ENCODE measurements around the gene UNC50.
"Not testable (repeated sequence)": the region's sequence is repeated elsewhere in the genome, so short reads cannot be mapped to it uniquely, and the experiment has no call there.

Gene UNC50

DNA sequence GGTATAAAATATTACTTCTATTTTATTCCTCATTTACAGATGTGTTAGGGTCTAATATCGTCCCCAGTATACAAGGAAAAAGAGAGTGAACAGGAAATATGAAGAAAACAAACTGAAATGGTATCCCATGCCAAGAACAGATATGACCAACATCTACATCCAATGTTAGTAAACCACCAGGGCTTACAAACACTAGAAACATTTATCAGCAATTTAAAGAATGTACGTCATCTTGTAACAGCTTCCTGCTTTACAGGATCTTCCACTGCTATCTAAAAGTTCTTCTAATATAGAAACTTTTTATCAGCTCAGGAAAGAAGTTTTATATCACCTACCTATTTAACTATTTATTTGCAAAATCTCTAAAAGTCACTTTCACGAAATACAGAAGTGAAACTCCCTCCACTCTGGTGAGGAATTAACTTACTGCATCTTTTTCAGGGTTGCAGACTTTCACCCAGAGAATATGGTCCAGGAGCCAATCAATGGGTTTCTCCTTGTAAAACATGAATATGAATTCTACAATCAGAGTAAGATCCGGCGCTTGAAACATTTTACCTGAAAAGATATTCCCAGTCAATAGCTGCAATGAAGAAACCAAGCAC, 35.2 kb downstream of the UNC50 start:
- H3K27me3 Mint-ChIP-seq: no peaks in the 10 kb centered on the region
- peaks cover 11% of the 10 kb centered on the region for H3K4me1 Mint-ChIP-seq
- no peaks in the 10 kb centered on the region for H3K9me3 Mint-ChIP-seq
- H3K36me3 Mint-ChIP-seq (ENCODE audit: insufficient read depth): peaks cover 68% of the 10 kb centered on the region
- ATAC-seq (replicated peaks; ENCODE audit: extremely low read depth, poor library complexity, severe bottlenecking): no peak
- no peak overlapping the region for H3K4me3 Mint-ChIP-seq
- peak overlapping the region; percentile 44 for H3K27ac Mint-ChIP-seq (ENCODE audit: low read depth)
- DNase-seq (ENCODE audit: low spot score in 2 of 2): no peak

DNA sequence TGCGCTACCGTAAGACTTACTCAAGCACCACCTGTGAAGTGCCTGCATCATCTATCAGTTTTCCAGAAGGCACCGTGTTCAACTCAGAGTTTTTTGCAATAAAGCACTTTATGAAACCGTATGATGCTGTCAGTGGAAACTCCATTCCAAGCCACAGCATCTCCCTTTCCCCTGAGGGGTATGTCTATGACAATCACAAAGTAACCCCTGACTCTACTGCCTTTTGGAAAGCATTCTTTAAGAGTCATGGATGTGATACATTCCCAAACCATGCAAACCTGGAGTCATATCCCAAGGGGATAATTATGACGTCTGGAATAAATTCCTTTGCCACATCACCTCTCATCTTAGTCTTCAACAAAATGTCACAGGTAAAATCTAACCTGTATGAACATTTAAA, 39.2 kb downstream of the UNC50 start:
- H3K9me3 Mint-ChIP-seq: no peaks in the 10 kb centered on the region
- no peak overlapping the region for H3K4me3 Mint-ChIP-seq
- DNase-seq (ENCODE audit: low spot score in 2 of 2): no peak
- H3K36me3 Mint-ChIP-seq (ENCODE audit: insufficient read depth): peaks cover 63% of the 10 kb centered on the region
- ATAC-seq (replicated peaks; ENCODE audit: extremely low read depth, poor library complexity, severe bottlenecking): no peak
- no peaks in the 10 kb centered on the region for H3K27me3 Mint-ChIP-seq
- H3K27ac Mint-ChIP-seq (ENCODE audit: low read depth): no peak overlapping the region
- peaks cover 44% of the 10 kb centered on the region for H3K4me1 Mint-ChIP-seq

DNA sequence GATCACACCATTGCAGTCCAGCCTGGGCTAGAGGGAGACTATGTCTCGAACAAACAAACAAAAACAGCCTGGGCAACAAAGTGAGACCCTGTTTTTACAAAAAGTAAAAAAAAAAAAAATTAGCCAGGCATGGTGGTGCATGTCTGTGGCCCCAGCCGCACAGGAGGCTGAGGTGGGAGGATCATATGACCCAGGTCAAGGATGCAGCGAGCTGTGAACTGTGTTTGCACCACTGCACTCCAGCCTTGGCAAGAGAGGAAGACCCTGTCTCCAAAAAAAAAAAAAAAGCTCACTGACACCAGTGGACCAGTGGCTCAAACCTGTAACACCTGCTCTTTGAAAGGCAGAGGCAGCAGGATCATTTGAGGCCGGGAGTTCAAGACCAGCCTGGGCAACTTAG, 40.1 kb downstream of the UNC50 start:
- H3K4me3 Mint-ChIP-seq: no peak overlapping the region
- H3K27me3 Mint-ChIP-seq: no peaks in the 10 kb centered on the region
- peaks cover 52% of the 10 kb centered on the region for H3K4me1 Mint-ChIP-seq
- no peaks in the 10 kb centered on the region for H3K9me3 Mint-ChIP-seq
- peaks cover 66% of the 10 kb centered on the region for H3K36me3 Mint-ChIP-seq (ENCODE audit: insufficient read depth)
- ATAC-seq (replicated peaks; ENCODE audit: extremely low read depth, poor library complexity, severe bottlenecking) (no peak), DNase-seq (ENCODE audit: low spot score in 2 of 2) (no peak)
- peak overlapping the region; percentile 98 for H3K27ac Mint-ChIP-seq (ENCODE audit: low read depth)

DNA sequence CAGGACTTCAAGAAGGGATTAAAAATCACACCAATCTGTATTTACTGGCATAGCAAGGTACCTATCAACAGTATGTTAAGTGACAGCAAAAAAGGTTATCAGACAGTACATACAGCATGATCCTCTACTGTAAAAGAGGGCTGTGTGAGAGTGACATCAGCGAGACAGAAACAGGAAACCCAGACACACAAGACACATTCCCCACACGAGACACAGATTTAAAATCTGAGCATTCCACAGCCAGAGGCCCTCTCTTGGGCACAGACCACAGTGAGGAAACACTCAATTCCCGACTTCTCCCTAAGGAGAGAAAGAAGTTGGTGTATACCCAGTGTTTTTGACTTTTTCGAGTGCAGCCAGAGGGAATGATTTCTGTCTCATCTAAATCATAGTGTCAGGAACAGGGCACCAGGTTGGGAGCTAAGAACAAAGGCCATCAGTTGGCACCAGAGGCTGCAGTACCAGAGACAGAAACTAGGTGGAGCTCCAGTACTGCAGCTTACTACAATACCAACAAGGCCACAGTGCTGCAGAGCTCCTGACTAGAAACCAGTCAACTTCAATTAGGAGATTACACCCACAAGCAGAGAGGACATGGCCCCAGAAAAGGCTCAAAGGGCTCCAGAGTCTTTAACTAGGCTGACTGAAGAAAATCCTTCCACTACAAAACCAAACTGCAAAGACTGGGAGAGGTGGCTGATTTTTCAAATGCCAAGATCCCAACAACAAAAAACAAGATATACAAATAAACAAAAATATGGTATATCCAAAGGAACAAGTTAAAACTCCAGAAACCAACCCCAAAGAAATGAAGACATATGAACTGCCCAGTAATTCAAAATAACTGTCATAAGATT, 41.0 kb downstream of the UNC50 start:
- H3K9me3 Mint-ChIP-seq: no peaks in the 10 kb centered on the region
- peaks cover 63% of the 10 kb centered on the region for H3K36me3 Mint-ChIP-seq (ENCODE audit: insufficient read depth)
- peaks cover 61% of the 10 kb centered on the region for H3K4me1 Mint-ChIP-seq
- peak overlapping the region; percentile 98 for H3K27ac Mint-ChIP-seq (ENCODE audit: low read depth)
- ATAC-seq (replicated peaks; ENCODE audit: extremely low read depth, poor library complexity, severe bottlenecking): peak; percentile 89
- DNase-seq (ENCODE audit: low spot score in 2 of 2): peak; percentile 81
- H3K4me3 Mint-ChIP-seq: peak overlapping the region; percentile 26
- H3K27me3 Mint-ChIP-seq: no peaks in the 10 kb centered on the region

DNA sequence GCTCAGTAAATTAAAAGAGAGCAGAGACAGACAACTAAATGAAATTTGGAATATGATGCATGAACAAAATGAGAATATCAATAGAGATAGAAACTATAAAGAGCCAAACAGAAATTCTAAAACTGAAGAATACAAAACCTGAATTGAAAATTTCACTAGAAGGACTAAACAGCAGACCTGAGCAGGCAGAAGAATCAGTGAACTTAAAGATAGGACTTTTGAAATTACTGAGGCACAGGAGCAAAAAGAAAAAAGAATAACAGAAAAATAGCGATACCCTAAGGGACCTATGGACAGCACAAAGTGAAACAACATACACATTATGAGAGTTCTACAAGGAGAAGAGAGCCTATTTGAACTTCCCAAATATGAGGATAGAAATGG, 41.6 kb downstream of the UNC50 start:
- Mint-ChIP-seq H3K9me3 (no peaks in the 10 kb centered on the region), H3K4me1 (peaks cover 67% of the 10 kb centered on the region), H3K27me3 (no peaks in the 10 kb centered on the region), H3K4me3 (peak overlapping the region; percentile 26), H3K36me3 (ENCODE audit: insufficient read depth) (peaks cover 63% of the 10 kb centered on the region), H3K27ac (ENCODE audit: low read depth) (peak overlapping the region; percentile 98)
- DNase-seq (ENCODE audit: low spot score in 2 of 2) (no peak), ATAC-seq (replicated peaks; ENCODE audit: extremely low read depth, poor library complexity, severe bottlenecking) (no peak)

DNA sequence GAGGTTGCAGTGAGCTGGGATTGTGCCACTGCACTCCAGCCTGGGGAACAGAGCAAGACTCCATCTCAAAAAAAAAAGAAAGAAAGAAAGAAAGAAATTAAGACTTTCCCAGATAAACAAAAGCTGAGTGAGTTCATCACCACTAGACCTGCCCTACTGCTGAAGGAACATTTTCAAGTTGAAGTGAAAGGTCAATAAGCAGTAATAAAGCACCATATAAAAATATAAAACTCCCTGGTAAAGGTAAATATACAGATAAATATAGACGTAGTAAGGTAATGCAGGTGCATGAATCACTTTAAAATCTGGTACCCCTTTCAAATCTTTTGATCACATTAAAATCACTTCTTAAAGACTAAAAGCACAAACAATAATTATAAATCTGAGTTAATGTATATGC, 42.6 kb downstream of the UNC50 start:
- peak overlapping the region; percentile 98 for H3K27ac Mint-ChIP-seq (ENCODE audit: low read depth)
- DNase-seq (ENCODE audit: low spot score in 2 of 2): no peak
- H3K36me3 Mint-ChIP-seq (ENCODE audit: insufficient read depth): peaks cover 63% of the 10 kb centered on the region
- no peaks in the 10 kb centered on the region for H3K27me3 Mint-ChIP-seq
- peak overlapping the region; percentile 8 for H3K4me3 Mint-ChIP-seq
- peaks cover 67% of the 10 kb centered on the region for H3K4me1 Mint-ChIP-seq
- no peak for ATAC-seq (replicated peaks; ENCODE audit: extremely low read depth, poor library complexity, severe bottlenecking)
- H3K9me3 Mint-ChIP-seq: no peaks in the 10 kb centered on the region

DNA sequence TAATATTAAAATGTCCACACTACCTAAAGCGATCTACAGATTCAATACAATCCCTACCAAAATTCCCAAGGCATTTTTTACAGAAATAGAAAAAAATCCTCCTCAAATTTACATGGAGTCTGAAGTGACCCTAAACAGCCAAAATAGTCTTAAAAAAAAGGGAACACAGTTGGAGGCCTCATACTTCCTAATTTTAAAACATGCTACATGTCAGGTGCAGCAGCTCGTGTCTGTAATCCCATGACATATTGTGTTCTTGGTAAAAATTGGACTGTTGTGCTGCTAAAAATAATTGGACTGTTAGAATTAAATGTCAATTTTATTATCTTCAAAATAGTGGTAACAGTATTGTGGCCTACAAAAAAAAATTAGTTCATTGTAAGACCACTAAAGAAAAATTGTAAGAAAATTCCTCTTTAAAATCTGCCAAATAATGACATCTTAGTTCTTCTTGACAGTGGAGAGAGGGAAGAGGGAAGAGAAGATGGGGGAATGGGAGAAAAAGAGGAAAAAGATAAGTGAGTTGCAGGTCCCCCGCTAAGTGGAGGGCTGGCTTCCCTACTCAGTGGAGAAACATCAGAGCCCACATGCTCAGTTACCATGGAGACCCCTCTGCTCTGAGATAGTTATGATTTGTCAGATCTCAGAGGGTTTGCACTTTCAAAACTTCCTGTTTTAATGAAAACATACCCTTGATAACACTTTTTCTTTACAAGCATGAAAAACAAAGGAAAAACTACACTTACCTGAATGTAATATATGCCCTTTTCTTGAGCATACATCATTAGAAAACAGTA, 46.5 kb downstream of the UNC50 start:
- Mint-ChIP-seq H3K9me3 (no peaks in the 10 kb centered on the region), H3K36me3 (ENCODE audit: insufficient read depth) (peaks cover 50% of the 10 kb centered on the region), H3K27ac (ENCODE audit: low read depth) (peak overlapping the region; percentile 98), H3K4me1 (peaks cover 76% of the 10 kb centered on the region), H3K4me3 (peak overlapping the region; percentile 59), H3K27me3 (no peaks in the 10 kb centered on the region)
- ATAC-seq (replicated peaks; ENCODE audit: extremely low read depth, poor library complexity, severe bottlenecking) (peak; percentile 37), DNase-seq (ENCODE audit: low spot score in 2 of 2) (no peak)

DNA sequence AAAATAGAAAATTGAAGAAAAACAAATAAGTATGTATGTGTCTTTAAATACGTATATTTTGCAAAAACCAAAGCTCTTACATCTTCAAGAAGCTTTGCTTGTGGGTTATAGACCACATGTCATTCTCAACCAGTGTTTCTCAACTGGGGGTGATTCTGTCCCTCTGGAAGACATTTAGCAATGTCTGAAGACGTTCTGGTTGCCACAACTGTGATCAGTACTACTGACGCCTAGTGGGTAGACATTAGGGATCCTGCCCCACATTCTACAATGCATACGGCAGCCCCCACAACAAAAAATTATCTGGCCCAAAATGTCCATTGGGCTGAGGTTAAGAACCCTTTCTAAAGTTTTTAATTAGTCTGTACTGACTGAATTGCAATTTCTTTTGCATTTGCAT, 48.4 kb downstream of the UNC50 start:
- Mint-ChIP-seq H3K9me3 (no peaks in the 10 kb centered on the region), H3K4me1 (peaks cover 76% of the 10 kb centered on the region)

DNA sequence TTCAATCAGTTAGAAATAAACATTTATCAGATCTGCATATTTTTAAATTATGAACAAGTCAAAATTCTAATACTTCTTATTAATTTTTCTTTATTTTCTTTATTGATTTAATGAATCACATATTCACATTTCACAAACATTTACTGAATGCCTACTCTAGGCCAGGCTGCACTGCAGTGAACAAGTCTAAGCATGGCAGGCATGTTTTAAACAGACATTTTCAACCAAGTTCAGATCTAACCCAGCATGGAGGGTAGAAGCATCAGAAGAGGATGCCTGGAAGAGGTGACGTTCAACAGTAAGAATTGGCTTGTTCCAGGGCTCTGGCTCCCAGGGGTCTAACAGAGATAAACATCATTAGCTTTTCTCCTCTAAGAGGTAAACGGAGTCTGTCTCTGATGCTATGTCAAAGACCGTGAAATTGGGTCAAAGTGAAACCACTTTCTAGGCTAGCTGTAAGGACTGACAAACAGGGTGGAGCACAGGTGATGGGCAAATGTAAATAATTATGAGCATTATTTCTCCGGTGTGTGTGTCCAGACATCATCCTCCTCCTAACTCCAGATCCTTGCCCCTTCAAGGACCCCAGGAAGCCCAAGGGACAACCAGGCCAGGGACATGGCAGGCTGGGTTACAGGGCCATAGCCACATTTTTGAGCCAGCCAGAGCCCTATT, 50.6 kb downstream of the UNC50 start:
- peak overlapping the region; percentile 90 for H3K27ac Mint-ChIP-seq (ENCODE audit: low read depth)
- H3K36me3 Mint-ChIP-seq (ENCODE audit: insufficient read depth): peaks cover 50% of the 10 kb centered on the region

More for the DNA sequence above, 48.4 kb downstream of the UNC50 start:
- Mint-ChIP-seq H3K36me3 (ENCODE audit: insufficient read depth) (peaks cover 54% of the 10 kb centered on the region), H3K27ac (ENCODE audit: low read depth) (peak overlapping the region; percentile 98), H3K4me3 (peak overlapping the region; percentile 48), H3K27me3 (no peaks in the 10 kb centered on the region)
- DNase-seq (ENCODE audit: low spot score in 2 of 2): peak in 1 of 2 donors; percentile 59
- ATAC-seq (replicated peaks; ENCODE audit: extremely low read depth, poor library complexity, severe bottlenecking): peak; percentile 90

DNA sequence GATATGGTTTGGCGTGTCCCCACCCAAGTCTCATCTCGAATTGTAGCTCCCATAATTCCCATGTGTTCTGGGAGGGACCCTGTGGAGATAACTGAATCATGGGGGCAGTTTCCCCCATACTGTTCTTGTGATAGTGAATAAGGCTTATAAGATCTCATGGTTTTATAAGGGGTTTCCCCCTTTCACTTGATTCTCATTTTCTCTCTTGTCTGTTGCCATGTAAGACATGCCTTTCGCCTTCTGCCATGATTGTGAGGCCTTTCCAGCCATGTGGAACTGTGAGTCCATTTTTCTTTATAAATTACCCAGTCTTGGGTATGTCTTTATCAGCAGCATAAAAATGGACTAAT, 51.1 kb downstream of the UNC50 start:
- Mint-ChIP-seq H3K4me3 (peak overlapping the region; percentile 82), H3K4me1 (peaks cover 64% of the 10 kb centered on the region), H3K36me3 (ENCODE audit: insufficient read depth) (peaks cover 46% of the 10 kb centered on the region), H3K27ac (ENCODE audit: low read depth) (peak overlapping the region; percentile 90)
- peak; percentile 5 for ATAC-seq (replicated peaks; ENCODE audit: extremely low read depth, poor library complexity, severe bottlenecking)
- not testable (repeated sequence) for DNase-seq (ENCODE audit: low spot score in 2 of 2); H3K27me3 Mint-ChIP-seq; H3K9me3 Mint-ChIP-seq

More for the DNA sequence above, 50.6 kb downstream of the UNC50 start:
- Mint-ChIP-seq H3K27me3 (no peaks in the 10 kb centered on the region), H3K4me1 (peaks cover 66% of the 10 kb centered on the region), H3K4me3 (peak overlapping the region; percentile 82), H3K9me3 (no peaks in the 10 kb centered on the region)
- ATAC-seq (replicated peaks; ENCODE audit: extremely low read depth, poor library complexity, severe bottlenecking) (no peak), DNase-seq (ENCODE audit: low spot score in 2 of 2) (no peak)

DNA sequence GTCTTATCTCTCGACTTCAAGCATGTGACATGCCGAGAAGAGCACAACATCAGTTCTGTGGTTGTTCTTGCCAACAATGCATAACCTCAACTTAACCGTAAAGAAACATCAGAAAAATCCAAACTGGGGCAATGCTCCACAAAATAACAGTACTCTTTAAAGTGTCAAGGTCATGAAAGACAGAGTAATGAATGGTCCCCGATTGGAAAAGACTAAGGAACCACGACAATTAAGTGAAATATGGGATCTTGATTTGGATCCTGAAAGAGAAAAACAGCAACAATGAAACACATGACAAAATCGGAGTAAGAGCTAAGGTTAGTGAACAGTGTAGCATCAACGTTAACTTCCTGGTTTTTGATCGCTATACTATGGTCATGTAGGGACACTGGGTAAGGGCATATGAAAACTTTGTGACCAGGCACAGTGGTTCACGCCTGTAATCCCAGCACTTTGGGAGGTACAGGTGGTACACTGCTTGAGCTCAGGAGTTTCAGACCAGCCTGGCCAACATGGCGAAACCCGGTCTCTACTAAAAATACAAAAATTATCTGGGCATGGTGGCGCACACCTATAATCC, 55.2 kb downstream of the UNC50 start:
- Mint-ChIP-seq H3K9me3 (peaks cover 15% of the 10 kb centered on the region), H3K4me1 (peaks cover 70% of the 10 kb centered on the region), H3K4me3 (peak overlapping the region; percentile 82), H3K27ac (ENCODE audit: low read depth) (peak overlapping the region; percentile 92), H3K36me3 (ENCODE audit: insufficient read depth) (peaks cover 50% of the 10 kb centered on the region), H3K27me3 (no peaks in the 10 kb centered on the region)
- DNase-seq (ENCODE audit: low spot score in 2 of 2) (peak in 1 of 2 donors; percentile 18), ATAC-seq (replicated peaks; ENCODE audit: extremely low read depth, poor library complexity, severe bottlenecking) (peak; percentile 66)

DNA sequence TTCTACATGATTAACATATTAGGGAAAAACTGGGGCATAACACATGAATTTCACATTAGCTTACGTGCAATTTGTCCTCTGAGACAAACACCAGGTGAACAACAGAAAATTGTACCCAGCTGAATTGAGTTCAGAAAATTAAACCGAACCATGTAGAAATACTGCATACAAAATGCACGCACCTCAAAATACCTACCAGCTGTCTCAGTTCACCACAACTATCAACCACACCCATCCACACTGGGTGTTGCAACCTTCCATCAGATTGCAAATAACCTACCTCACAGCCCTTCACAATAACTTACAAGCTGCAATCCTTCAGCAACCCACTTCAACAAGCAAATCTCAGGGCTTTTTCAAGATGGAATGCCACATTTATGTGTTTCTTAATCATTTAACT, 55.9 kb downstream of the UNC50 start:
- H3K4me1 Mint-ChIP-seq: peaks cover 69% of the 10 kb centered on the region
- peak overlapping the region; percentile 92 for H3K27ac Mint-ChIP-seq (ENCODE audit: low read depth)
- no peaks in the 10 kb centered on the region for H3K27me3 Mint-ChIP-seq
- ATAC-seq (replicated peaks; ENCODE audit: extremely low read depth, poor library complexity, severe bottlenecking) (peak; percentile 78), DNase-seq (ENCODE audit: low spot score in 2 of 2) (peak in 1 of 2 donors; percentile 49)
- H3K36me3 Mint-ChIP-seq (ENCODE audit: insufficient read depth): peaks cover 46% of the 10 kb centered on the region
- H3K4me3 Mint-ChIP-seq: peak overlapping the region; percentile 82
- peaks cover 15% of the 10 kb centered on the region for H3K9me3 Mint-ChIP-seq

Measured in central memory CD8-positive, alpha-beta T cell (primary cell).